ENCODE measurements around the gene RSPH10B.
A peak's percentile ranks its signal among the peaks of the same experiment; 100 is the strongest.
"Not testable (repeated sequence)": the region's sequence is repeated elsewhere in the genome, so short reads cannot be mapped to it uniquely, and the experiment has no call there.

Gene RSPH10B

DNA sequence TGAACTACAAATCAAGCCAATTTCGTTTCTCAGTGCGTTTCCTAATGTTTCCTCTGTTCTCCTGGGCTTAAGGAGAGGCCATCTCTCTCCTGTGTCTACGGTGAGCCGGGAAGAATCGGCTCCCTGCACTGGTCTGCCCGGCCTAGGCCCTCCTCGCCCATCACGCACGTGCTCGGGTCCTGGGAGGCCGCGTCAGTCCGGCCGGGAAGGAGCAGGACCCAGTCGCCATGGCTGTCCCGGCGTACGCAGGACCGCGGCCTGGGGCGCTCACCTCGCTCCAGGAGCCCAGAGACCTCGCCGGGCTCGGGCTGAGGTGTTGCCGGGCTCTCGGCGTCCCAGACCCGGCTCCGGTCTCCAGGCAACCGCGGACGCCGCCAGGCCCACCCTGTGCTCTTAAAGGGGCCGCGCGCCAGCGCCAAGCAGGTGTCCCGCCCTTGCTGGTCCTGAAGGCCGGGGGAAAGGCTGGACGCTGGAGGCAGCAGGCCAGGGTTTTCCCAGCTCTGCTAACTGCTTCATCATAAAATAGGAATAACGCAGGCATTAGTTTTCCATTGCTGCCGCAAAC lies at the start of gene RSPH10B:
Gene RSPH10B, minus strand, starts transcription at position 343 of the 565 bp plus-strand sequence. CDS start 3,573 bp downstream, outside the sequence.
- DNase-seq: not testable (repeated sequence)

DNA sequence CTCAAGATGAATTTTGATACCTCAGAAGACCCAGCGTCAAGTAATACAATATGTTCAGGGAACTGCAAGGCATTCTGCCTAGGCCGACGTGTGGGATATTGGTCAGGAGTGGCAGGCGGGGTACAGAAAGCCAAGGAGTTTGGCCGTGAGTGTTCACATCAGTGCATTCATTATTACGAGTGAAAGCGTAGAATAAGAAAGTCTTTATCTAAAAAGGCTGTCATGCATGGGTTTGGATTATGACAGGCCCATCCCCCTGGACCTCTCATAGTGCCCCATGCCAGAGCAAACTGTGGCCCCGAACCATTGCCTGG lies 46.1 kb upstream of the RSPH10B start:
- no peak for DNase-seq

DNA sequence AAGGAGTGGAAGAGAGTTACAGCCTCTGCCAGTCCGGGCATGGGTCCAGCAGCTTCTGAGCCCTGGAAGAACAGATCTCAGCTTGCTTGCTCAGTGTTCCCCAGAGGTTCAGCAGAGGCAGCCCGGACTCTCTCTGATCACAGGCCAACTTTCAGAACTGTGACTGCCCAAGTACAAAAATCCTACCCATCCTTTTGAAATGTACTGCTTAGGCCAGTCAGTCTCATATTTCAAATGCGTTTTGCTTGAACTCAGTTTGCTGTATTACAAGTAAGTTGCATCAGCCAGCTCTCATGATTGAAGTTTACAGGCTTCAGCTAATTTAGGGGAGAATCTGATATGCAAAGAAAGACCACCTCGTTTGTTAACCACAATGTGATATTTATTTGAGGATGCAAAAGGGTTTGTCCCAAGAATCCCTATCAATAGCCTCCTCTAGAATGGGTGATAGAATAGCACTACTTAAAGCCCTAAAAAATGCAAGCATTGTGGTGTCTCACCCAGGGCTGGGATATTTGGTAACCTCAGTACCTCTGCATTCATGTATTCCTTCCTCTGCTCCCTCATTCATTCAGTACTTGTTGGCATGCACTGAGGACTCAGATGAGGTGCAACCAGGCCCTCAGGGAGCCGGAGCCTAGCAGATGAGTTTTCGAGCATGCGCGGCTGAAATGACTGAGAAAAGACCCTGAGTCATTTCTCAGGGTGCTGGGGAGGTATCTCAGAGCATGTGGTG lies 45.6 kb upstream of the RSPH10B start:
- DNase-seq: no peak

DNA sequence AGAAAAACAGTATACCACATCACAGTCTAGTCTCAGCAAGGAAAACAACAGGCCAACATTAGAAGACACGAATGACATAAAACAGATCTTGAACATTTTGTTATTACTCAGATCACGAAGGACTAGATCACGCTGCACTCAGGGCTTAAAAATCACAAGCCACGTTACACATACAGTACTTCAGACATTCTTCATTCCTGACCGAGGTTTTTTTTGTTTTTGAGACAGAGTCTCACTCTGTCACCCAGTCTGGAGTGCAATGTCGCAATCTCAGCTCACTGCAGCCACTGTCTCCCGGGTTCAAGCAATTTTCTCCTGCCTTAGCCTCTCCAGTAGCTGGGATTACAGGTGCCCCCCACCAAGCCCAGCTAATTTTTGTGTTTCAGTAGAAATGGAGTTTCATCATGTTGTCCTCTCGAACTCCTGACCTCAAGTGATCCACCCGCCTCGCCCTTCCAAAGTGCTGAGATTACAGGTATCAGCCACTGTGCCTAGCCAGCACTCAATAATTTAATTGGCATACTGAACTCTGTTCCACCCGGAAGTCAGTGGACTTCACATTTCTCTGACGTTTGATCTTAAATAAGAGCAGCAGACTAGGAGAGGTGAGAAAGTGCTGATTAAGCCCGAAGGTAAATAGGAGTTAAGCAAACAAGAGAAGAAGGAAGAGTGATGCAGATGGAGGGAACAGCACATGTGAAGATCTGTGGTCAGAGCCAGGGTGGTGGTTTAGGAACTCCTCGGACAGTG lies 42.0 kb upstream of the RSPH10B start:
- DNase-seq: no peak

DNA sequence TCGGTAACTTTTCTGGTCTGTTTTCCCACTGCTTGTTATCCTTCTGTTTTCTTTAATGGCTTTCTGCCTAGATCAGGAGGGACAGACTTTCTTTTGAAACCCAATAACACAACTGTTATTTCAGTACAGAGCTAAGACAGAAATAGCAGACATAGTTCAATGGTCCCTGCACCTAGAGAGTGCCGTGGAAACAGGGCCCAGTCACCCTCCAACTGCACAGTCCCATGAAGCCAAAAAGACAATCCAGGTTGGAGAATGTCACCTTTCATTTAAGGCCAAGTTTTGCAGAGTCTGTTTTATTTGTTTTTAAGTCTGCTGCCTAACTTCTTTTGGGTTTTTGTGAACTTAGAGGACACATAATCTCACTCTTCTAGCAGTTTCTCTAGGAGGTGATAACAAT lies 41.1 kb upstream of the RSPH10B start:
- no peak for DNase-seq

DNA sequence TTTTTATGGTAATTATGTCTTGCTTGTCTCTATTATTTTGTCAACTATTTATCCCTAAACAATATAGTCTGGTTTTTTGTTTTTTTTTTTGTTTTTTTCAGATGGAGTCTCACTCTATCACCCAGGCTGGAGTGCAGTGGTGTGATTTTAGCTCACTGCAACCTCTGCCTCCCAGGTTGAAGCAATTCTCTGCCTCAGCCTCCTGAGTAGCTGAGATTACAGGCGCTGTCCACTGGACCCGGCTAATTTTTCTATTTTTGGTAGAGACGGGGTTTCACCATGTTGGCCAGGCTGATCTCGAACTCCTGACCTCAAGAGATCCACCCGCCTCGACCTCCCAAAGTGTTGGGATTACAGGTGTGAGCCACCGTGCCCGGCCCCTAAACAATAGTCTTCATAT lies 39.9 kb upstream of the RSPH10B start:
- not testable (repeated sequence) for DNase-seq

DNA sequence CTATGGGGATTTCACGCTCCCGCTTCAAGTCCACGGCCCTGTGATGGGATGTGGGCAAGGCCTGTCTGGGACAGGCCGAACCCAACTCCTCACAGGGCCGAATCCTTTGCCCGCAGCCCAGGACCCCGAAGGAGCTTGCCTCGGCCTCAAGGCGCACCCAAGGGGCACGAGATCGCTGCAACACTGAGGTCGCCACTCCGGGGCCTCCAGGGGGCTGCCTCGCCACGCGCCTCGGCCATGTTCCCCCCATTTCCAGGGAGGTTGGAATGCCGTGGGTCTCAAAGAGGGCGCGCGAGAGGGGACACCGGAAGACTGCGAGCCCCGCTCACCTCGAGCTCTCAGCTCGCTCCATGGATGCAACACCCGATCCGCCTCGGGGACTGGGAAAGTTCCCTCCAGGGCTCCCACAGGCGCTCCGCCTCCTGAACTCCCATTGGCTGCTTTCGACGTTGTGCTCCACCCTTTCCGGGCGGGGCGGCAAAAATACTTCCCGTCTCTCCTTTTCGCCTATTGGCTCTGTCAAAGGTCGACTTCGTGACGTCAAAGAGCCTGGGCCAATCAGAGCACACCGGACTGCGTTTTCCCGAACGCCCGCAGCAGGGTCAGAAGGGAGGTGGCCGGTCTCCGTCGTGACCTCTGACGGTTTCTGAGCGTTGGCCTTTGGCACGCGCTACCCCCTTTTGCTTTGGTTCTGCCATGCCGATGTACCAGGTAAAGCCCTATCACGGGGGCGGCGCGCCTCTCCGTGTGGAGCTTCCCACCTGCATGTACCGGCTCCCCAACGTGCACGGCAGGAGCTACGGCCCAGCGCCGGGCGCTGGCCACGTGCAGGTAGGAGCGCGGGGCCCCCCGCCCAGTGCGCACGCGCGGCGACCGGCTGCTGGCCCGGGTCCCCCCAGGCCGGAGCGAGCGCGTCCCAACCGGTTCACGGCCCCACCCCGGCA lies 38.5 kb upstream of the RSPH10B start, which contains the start of the genes AIMP2 and PMS2:
Gene AIMP2, plus strand, starts transcription at position 605 of the 944 bp plus-strand sequence. Its CDS starts 92 bp downstream, at position 697.
Gene PMS2, minus strand, starts transcription at position 382 of the 944 bp plus-strand sequence. Its CDS starts 30 bp downstream, at position 352.
- DNase-seq: peak; percentile 97

DNA sequence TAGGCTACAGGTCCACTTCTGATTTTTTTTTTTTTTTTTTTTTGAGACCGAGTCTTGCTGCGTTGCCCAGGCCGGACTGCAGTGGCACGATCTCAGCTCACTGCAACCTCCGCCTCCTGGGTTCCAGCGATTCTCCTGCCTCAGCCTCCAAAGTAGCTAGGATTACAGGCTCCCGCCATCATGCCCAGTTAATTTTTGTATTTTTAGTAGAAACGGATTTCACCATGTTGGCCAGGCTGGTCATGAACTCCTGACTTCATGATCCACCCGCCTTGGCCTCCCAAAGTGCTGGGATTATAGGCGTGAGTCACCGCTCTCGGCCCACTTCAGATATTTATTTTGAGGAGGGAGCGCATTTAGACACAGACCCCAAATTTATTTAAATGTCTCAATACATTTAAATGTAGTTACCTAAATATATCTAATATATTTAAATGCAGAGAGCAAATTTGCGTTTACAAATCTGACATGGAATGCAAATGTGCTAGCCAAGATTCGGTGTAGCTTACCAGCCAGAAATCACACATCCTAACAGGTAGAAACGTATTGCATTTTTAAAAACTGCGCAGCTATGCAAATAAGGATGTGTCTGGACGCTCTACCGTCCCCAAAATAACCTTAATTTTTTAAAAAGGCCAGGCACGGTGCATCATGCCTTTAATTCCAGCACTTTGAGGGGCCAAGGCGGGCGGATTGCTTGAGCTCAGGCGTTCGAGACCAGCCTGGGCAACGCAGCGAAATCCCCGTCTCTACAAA lies 37.5 kb upstream of the RSPH10B start:
- DNase-seq: not testable (repeated sequence)

DNA sequence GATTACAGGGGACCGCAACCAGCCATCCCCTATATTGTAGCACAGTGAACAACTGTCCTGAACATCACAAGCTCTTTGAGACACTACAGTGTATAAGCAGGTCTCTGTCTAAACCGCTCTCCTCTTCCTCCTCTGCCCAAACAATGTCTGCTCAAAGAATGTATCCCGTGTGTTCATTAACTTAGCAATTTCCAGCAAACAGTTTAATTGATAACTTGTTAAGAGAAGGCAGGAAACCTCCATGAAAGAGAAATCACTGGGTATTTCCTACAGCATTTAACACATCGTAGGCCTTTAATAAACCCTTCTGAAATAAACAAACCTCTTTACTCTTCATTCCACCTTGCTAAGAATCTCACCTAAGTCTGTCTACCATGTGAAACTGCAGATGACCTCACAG lies 36.9 kb upstream of the RSPH10B start:
- no peak for DNase-seq

DNA sequence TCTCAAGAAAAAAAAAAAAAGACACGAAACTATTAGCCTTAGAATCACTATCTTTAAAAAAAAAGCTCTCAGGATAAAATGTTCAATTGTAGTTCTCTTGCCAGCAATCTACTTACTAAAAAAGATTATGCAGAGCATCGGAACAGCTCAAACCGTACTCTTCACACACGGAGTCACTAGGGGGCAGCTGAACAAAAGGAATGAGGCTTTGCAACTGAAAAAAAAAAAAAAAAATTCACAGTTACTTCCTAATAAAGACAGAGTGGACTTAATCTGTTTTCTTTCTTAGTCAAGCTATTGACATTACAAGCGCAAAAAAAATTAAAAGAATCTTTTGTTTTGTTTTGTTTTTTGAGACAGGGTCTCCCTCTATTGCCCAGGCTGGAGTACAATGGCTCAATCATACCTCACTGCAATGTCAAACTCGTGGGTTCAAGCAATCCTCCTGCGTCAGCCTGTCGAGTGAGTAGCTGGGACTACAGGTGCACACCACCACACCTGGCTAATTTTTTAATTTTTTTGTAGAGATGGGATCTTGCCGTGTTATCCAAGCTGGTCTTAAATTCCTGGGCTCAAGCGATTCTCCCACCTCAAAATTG lies 26.8 kb upstream of the RSPH10B start:
- peak; percentile 20 for DNase-seq

DNA sequence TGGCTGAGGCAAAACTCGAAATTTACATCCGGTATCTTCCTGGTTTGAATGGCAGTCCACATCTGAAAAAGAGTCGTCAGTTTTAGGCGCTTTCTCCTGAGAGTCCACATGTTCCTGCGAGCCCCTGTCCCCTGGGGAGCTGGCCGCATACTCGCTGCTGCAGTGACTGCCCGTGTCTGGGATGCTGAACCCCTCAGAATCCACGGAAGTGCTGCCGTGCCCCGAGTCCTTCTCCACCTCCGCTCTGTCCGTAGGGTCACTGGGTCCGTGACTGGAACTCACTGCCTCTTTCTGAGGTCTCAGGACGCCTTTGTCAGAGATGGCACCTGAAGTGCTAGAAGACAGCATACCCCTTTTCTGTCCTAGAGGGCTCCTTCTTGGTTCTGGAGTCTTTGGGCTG lies 16.6 kb upstream of the RSPH10B start:
- not testable (repeated sequence) for DNase-seq

DNA sequence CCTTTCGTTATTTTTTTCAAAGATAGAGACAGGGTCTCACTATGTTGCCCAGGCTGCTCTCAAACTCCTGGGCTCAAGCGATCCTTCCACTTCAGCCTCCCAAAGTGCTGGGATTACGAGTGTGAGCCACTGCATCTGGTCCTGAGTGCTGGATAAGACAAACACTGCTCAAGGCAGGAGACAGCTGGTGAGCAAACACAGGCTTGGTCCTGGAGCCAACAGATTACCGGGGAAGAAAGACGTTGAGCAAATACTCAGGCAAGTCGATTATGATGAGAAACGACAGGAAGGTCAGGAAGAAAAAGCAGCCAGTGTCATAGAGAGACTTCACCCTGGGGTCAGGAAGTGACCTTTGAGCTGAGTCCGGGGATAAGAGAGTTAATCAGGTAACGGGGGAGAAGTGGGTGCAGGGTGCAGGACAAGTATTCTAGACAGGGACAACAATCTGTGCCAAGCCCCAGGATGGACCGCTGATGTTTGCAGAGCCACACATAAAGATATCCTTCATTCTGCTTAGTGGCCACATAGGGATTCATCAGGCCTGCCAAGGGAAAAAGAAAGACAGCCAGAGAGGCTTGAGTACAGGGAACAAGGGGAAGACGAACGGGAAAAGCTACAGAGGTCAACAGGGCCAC lies 9.3 kb upstream of the RSPH10B start:
- DNase-seq: not testable (repeated sequence)

DNA sequence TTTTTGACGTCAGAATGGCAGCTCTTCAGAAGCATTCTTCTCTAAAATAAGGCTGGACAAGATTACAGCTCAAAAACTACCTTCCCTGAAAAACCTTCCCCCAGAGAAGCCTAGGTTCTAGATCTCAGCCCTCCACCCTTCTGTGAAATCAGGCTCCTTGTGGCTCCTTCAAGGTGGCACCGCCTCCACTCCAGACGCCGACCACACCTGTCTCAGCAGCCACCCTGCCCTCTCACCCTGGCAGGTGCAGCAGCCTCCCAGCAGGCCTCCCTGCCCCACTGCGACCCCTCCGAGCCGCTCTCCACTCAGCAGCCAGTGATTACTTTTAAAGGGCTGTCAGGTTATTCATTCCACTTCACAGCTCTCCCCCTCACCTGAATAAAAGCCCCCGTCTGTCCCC lies 3.1 kb upstream of the RSPH10B start:
- not testable (repeated sequence) for DNase-seq

DNA sequence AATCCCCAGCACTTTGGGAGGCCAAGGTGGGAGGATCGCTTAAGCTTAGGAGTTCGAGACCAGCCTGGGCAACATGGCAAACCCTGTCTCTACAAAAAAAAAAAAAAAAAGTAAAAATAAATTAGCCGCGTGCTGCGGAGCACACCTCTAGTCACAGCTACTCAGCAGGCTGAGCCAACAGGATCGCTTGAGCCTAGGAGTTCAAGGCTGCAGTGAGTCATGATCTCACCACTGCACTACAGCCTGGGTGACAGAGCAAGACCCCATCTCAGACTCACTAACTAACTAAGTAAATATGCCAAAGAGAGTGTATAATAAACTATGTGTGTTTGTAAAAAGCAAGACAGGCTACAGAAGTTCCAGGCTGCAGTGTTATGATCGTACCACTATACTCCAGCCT lies 6.7 kb downstream of the RSPH10B start:
- DNase-seq: not testable (repeated sequence)

DNA sequence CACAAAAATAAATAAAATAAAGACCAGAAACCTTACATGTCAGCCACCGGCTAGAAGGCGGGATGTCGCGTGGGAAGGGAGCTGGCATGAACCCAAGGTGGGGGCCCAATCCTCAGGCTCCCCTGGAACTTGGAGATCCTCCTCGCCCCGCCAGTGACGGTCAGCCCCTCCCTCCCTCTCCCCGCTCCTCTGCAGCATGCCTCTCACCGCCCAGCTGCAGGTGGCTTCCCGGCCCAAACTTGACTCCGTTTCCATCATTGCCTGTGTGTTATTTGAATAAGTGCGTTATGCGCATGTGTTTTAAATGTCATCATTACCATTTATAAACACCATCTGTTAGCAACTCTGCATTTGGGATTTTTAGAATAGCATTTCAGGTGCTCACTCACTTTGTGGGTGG lies 7.3 kb downstream of the RSPH10B start:
- not testable (repeated sequence) for DNase-seq

DNA sequence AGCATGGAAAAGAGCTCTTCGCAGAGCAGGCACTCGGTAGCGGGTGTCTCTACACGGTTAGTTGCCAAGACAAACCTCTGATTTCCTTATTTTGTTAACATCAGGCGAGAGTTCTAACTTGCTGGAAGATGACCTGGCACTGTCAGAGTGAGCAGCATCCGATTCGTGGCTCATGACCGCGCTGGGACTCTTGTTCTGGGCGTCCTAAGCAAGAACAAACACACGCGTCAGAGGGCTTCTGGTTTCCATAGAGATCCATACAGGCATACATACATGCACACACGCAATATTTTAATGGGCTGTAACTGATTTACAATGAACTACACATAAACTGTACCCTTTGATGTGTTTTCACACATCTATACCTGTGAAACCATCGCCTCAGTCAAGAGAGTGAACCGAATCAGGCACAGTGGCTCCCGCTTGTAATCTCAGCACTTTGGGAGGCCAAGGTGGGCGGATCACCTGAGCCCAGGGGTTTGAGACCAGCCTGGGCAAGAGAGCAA lies 35.5 kb downstream of the RSPH10B start:
- DNase-seq: not testable (repeated sequence)

DNA sequence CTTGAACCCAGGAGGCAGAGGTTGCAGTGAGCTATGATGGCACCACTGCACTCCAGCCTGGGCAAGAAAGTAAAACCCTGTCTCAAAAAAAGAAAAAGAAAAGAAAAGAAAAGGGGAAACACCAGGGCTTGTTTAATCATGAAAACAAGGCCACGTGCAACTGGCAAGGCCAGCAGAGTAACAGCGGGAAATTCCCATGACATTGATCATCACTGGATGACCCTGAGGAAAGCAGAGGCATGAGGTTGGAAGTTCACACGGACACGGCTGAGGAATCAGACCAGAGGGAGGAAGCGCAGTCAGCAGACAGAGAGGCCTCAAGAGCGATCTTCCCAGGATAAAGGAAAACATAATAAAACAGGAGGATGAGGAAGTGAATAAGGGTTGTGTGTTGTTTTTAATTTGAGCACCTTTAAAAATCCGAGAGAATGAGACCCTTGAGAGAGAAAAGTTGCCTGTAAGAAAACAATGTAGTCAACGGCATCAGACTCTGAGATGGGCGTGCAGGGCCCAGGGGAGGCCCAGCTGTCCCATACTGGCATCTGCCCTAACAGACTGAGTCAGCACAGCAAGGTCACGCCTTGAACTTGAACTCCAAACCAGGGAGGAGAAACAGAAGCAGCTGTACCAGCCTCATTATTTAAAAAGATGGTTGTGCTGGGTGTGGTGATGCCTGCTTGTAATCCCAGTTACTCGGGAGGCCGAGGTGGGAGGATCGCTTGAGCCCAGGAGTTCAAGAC lies 38.4 kb downstream of the RSPH10B start:
- not testable (repeated sequence) for DNase-seq

DNA sequence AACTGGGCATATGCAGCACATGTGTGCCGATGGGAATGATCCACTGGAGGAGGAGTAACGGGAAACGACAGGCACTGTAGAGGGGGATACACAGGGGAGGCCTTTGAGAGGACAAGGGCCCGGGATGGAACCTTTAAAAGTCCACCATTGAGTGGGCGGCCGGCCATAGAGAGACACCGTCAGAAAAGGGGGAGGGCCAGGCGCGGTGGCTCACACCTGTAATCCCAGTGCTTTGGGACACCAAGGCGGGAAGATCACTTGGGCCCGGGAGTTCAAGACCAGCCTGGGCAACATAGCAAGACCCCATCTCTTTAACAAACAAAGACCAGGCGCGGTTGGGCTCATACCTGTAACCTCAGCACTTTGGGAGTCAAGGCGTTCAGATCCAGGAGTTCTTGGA lies 39.2 kb downstream of the RSPH10B start:
- DNase-seq: not testable (repeated sequence)

DNA sequence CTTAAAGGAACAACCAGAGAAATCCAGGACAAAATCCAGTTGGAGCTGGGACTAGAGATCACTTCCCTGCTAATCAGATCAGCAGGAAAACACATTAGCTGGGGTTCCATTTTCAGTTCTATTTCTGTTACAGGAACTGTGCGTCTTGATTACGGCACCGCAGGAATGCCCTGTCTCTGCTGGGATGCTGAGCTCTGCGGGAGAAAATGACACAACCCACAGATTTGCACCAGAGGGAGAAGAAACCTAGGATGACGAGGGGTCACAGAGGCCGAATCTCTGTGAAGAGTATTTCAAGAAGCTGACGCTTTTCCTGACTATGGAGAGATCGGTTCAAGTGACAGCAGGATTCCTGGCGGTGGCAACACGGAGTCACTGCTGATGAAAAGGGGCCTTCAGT lies 40.2 kb downstream of the RSPH10B start:
- not testable (repeated sequence) for DNase-seq

All from stimulated activated naive CD4-positive, alpha-beta T cell treated with Interleukin-2 at 50 U/mL for 16 hours (primary cell).